DND-41 (cell line): ENCODE results near the gene RNF112.

Source experiments
- ATAC-seq: fragments of 200-7000 bp; cut with Tn5 transposase; 3 replicates; pipeline ENCODE4 v1.9.1; 2021; ENCODE audit warnings: low read depth; ENCODE audit not compliant: insufficient read depth
- DNase-seq: peaks from one replicate; pipeline ENCODE4 v3.0.0-alpha.2; 2020
- H2AFZ ChIP-seq: 2 replicates; pipeline ENCODE4 v1.6.0; 2012; ENCODE audit warnings: low read depth, low read length
- H3K27ac ChIP-seq: 2 replicates; pipeline ENCODE4 v1.5.1; 2012; ENCODE audit warnings: low read length, inconsistent platforms
- H3K27me3 ChIP-seq: fragments of 200-600 bp; sonication (generic); 2 replicates; pipeline ENCODE4 v1.6.0; 2012; ENCODE audit warnings: low read length, mild to moderate bottlenecking, inconsistent platforms; ENCODE audit not compliant: insufficient read depth, poor library complexity
- H3K36me3 ChIP-seq: 2 replicates; pipeline ENCODE4 v1.5.1; 2012; ENCODE audit warnings: low read length, inconsistent platforms; ENCODE audit not compliant: insufficient read depth
- H3K4me1 ChIP-seq: 2 replicates; pipeline ENCODE4 v1.5.1; 2012; ENCODE audit warnings: mild to moderate bottlenecking, low read length; ENCODE audit not compliant: insufficient read depth
- H3K4me2 ChIP-seq: 2 replicates; pipeline ENCODE4 v1.6.0; 2012; ENCODE audit warnings: mild to moderate bottlenecking, moderate library complexity, low read length, inconsistent platforms; ENCODE audit not compliant: insufficient read depth
- H3K4me3 ChIP-seq, 2 experiments: fragments of 200-600 bp in 1 of 2; shearing (Covaris generic) in 1 of 2; 2 replicates each; pipeline ENCODE4 v1.5.1; 2012 to 2016; ENCODE audit warnings: inconsistent platforms in 2 of 2, low read length in 2 of 2, mild to moderate bottlenecking in 2 of 2, low read depth in 1 of 2, moderate library complexity in 1 of 2
- H3K79me2 ChIP-seq: 2 replicates; pipeline ENCODE4 v1.6.0; 2012; ENCODE audit warnings: low read length, inconsistent platforms; ENCODE audit not compliant: insufficient read depth
- H3K9ac ChIP-seq: 2 replicates; pipeline ENCODE4 v1.6.0; 2012; ENCODE audit warnings: low read depth, mild to moderate bottlenecking, inconsistent platforms, low read length, moderate library complexity
- H3K9me3 ChIP-seq: 2 replicates; pipeline ENCODE4 v1.5.1; 2012; ENCODE audit warnings: low read length, moderate library complexity, mild to moderate bottlenecking, inconsistent platforms; ENCODE audit not compliant: insufficient read depth, severe bottlenecking
- H4K20me1 ChIP-seq: 2 replicates; pipeline ENCODE4 v1.6.0; 2012; ENCODE audit warnings: low read length; ENCODE audit not compliant: insufficient read depth
- CTCF ChIP-seq: IDR thresholded peaks from 2 replicates; pipeline ENCODE4 v1.5.1; 2012; ENCODE audit warnings: borderline replicate concordance, low read length, moderate library complexity, mild to moderate bottlenecking; ENCODE audit not compliant: poor library complexity, severe bottlenecking; ENCODE audit errors: extremely low read depth
- EZH2 ChIP-seq: IDR thresholded peaks from 3 replicates; pipeline ENCODE4 v1.6.1; 2012; ENCODE audit warnings: borderline replicate concordance, low read depth, mild to moderate bottlenecking, moderate library complexity, low read length, inconsistent platforms; ENCODE audit not compliant: severe bottlenecking

The RNF112 gene

GRCh38 chr17:19388791-19389785, 21.9 kb upstream of the RNF112 start:
- no peak for DNase-seq
- no peaks in the 10 kb centered on the region for H3K9me3 ChIP-seq
- H3K4me1 ChIP-seq = peaks cover 25% of the 10 kb centered on the region
- ATAC-seq = no peak
- peaks cover 13% of the 10 kb centered on the region for H3K36me3 ChIP-seq
- H3K4me2 ChIP-seq = no peak overlapping the region
- H3K27ac ChIP-seq = no peak overlapping the region
- no peaks in the 10 kb centered on the region for H3K79me2 ChIP-seq
- H2AFZ ChIP-seq = no peak overlapping the region
- H3K4me3 ChIP-seq = no peak overlapping the region
- H4K20me1 ChIP-seq = peaks cover 23% of the 10 kb centered on the region
- TF ChIP-seq EZH2 = no peak
- no peak for TF ChIP-seq CTCF
- H3K9ac ChIP-seq = no peak overlapping the region
- H3K27me3 ChIP-seq = peaks cover 14% of the 10 kb centered on the region

- TF ChIP-seq CTCF (no peak), EZH2 (no peak)
- H3K36me3 ChIP-seq = no peaks in the 10 kb centered on the region
- no peak overlapping the region for H3K4me3 ChIP-seq
- DNase-seq = no peak
- H3K4me1 ChIP-seq = peaks cover 21% of the 10 kb centered on the region
- no peaks in the 10 kb centered on the region for H3K9me3 ChIP-seq
- no peaks in the 10 kb centered on the region for H3K79me2 ChIP-seq
- H3K27ac ChIP-seq = no peak overlapping the region
- H3K9ac ChIP-seq = no peak overlapping the region
- ATAC-seq = no peak
- H3K27me3 ChIP-seq = peaks cover 18% of the 10 kb centered on the region
- H4K20me1 ChIP-seq = 0 out of 2 replicates have a peak, but pooled peaks cover 12% of the 10 kb centered on the region
- H3K4me2 ChIP-seq = no peak overlapping the region
- no peak overlapping the region for H2AFZ ChIP-seq
Observed at GRCh38 chr17:19390951-19391350, 20.1 kb upstream of the RNF112 start.

GRCh38 chr17:19391432-19391831, 19.6 kb upstream of the RNF112 start:
- ATAC-seq = no peak
- Histone ChIP-seq H4K20me1 (0 out of 2 replicates have a peak, but pooled peaks cover 9% of the 10 kb centered on the region), H3K4me1 (peaks cover 16% of the 10 kb centered on the region), H3K27ac (no peak overlapping the region), H3K4me3 (no peak overlapping the region), H3K36me3 (no peaks in the 10 kb centered on the region), H3K79me2 (no peaks in the 10 kb centered on the region), H3K4me2 (no peak overlapping the region), H3K9me3 (no peaks in the 10 kb centered on the region), H3K27me3 (peaks cover 18% of the 10 kb centered on the region), H2AFZ (no peak overlapping the region), H3K9ac (no peak overlapping the region)
- TF ChIP-seq CTCF (no peak), EZH2 (no peak)
- no peak for DNase-seq
